Fibroblast of the aortic adventitia (primary cell): Measurements from ENCODE around the gene GXYLT2. TPM values are rescaled to one million over a fixed set of nuclear protein-coding genes. Genes with fewer than 3 reads are reported as not detected.

ENCODE experiments used
- DNase-seq: peaks from one replicate; pipeline ENCODE4 v3.0.0-alpha.2; 2010; ENCODE audit warnings: low read depth
- H3K4me3 ChIP-seq: 2 replicates; pipeline ENCODE4 v1.5.1; 2011; ENCODE audit warnings: low read depth, mild to moderate bottlenecking, control low read depth, low read length, moderate library complexity
- total RNA-seq: library from RNA; depleted of rRNA; stranded (reverse); fragments of >200 nt; gene quantifications from 2 replicates; pipeline ENCODE4 v1.2.3, GENCODE V29; 2012; ENCODE audit warnings: low replicate concordance
- TF ChIP-seq, protein P1 (sequence below): IDR thresholded peaks from 2 replicates; pipeline ENCODE4 v1.5.1; 2011; ENCODE audit warnings: mild to moderate bottlenecking, low read length, control low read depth, inconsistent platforms; ENCODE audit not compliant: insufficient read depth

Gene GXYLT2
- total RNA-seq, 1 donor = 59.7 TPM

DNA sequence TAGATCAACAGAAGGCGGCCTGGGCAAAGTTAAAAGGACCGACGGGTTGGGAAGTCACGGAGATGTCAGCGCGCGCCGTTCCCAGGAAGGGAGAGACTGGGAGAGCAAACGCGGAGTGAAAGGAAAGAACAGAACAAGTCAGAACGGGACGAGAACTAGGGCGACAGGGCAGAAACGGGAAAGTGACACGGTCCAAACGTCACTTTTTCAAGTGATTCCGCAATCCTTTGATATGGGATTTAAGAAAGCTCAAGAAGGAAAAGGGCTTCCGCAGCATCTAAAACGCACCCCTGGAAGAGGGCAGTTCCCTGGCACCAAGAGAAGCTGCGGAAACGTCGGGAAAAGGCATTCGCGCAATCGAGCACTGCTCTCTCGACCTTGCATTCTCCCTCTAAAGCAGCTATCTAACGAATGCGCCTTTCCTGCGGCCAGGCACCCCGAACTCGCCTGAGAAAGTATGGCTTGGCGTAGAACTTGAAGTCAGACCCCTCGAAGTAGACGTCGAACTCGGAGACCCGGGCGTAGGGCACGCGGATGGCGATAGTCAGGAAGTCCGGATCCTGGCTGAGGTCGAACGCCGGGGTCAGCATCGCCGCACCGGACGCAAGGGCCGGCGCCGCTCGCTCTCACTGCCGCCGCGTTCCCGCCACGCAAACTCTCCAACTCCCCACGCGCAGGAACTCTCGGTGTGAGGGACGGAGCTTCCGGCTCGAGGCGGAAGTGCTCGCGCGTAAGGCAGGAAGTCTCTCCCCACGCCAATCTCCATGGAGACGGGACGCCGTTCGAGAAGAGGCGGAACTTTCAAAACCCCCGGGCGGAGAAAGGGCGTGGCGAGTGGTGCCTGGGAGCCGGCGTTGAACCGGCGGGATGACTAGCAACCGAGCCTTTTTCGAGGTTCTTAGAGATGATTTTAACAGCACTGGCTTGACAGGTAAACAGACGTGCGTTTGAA is 39.8 kb upstream of the GXYLT2 start, which contains the start of gene SHQ1:
SHQ1 (minus strand) TSS at position 695 of the 952 bp plus-strand sequence; CDS start at position 590, 105 bp downstream.
- TF ChIP-seq, protein P1, sequence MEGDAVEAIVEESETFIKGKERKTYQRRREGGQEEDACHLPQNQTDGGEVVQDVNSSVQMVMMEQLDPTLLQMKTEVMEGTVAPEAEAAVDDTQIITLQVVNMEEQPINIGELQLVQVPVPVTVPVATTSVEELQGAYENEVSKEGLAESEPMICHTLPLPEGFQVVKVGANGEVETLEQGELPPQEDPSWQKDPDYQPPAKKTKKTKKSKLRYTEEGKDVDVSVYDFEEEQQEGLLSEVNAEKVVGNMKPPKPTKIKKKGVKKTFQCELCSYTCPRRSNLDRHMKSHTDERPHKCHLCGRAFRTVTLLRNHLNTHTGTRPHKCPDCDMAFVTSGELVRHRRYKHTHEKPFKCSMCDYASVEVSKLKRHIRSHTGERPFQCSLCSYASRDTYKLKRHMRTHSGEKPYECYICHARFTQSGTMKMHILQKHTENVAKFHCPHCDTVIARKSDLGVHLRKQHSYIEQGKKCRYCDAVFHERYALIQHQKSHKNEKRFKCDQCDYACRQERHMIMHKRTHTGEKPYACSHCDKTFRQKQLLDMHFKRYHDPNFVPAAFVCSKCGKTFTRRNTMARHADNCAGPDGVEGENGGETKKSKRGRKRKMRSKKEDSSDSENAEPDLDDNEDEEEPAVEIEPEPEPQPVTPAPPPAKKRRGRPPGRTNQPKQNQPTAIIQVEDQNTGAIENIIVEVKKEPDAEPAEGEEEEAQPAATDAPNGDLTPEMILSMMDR = no peak
- peak within 1 kb of the TSS; percentile 99 for H3K4me3 ChIP-seq

DNA sequence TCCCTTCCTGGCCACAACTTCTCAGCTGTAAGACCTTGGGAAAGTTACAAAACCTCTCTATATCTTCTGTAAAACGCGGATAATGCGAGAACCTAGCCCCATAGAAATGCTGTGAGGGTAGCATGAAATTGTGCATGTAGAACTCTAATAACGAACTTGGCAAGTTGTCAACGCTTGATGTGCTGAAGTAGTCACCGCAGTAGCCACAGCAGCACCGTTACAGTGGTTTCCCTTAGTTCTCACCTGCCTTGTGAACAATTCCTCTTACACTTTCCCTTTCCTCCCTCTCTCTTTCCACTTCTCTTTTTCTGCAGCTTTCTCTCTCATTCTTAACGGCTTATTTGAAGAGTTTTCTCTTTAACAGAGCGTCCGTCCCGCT is 39.2 kb upstream of the GXYLT2 start:
- H3K4me3 ChIP-seq = peak overlapping the region; percentile 99
- DNase-seq = peak; percentile 34
- TF ChIP-seq, protein P1 = no peak

More for the DNA sequence above, 39.8 kb upstream of the GXYLT2 start, which contains the start of gene SHQ1:
- peak; percentile 93 for DNase-seq

DNA sequence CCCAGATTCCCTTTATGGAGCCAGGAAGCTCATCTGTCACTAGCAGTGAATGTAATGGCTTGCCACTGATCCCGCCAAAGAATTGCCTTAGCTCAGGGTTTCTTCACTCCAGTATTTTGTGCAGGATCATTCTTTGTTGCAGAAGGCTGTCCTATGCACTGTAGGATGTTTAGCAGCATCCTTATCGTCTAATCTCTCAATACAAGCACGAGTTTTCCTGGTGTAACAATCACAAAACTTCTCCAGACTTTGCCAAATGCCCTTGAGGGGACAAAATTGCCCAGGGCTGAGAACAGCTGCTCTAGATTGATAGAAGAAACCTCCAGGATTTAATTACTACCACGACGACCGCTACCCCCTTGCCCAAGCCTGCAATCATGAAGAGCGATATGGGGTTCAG is 32.8 kb upstream of the GXYLT2 start:
- H3K4me3 ChIP-seq = no peak overlapping the region
- TF ChIP-seq, protein P1 = no peak
- DNase-seq = no peak

DNA sequence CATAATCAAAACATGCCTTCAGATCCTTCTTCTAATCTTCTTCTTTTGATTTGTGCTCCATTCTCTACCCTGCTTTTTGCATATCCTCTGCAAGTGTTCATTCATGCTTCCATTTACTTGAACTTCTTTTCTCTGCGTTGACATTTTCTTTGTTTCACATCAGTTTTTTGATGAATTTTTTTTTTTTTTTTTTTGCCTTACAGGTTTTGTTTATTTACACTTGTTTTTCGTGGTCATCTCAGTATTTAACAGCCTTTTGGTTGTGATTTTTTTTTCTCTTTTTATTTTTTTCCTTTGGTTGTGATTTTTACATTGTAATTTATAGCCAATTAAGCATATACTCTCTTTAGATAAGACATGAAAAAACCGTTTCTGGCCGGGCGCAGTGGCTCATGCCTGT is 27.8 kb upstream of the GXYLT2 start:
- DNase-seq = no peak
- no peak overlapping the region for H3K4me3 ChIP-seq
- TF ChIP-seq, protein P1 = no peak

DNA sequence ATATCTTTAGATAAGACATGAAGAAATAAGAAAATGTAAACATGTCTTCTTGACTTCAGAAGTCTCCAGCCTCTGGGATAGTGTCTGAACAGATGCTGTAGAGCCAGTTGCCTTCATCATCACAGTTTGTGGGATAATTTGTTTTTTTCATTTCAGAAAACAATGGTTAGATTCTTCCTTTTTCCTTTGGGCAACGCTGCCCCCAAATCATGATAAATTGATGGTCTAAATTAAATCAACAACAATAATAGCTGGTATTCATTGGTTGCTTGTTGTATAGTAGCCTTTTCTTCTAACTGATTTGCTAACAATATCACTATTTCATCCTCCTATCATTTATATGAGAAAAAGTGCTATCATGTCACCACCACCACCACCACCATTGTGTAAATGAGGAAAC is 27.0 kb upstream of the GXYLT2 start:
- DNase-seq = no peak
- TF ChIP-seq, protein P1 = no peak
- no peak overlapping the region for H3K4me3 ChIP-seq

DNA sequence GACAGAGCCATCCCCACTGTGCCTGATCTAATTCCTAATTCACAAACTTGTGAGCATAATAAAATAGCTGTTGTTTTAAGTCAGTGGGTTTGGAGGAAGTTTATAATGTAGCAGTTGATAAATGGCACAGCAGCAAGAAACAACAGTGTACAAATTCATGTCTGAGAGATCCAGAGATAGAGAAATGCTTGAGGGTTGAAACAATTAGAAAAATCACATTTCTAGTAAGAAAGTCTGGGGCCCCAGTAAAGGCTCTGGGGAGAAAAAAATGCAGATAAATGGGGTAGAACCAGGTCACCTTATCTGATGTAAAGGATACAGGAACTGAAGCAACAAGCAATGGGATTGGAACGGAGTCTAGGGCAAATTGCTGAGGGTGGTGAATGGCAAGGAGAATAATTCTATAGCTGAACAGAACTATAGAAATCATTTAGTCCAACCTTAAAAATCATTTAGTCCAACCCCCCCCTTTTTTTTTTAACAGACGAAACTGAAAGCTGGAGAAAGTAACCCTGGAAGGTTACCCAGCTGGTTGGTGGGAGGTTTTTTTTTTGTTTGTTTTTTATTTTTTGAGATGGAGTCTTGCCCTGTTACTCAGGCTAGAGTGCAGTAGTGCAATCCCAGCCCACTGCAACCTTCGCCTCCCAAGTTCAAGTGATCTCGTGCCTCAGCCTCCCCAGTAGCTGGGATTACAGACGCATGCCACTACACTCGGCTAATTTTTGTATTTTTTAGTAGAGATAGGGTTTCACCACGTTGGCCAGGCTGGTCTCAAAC is 25.3 kb upstream of the GXYLT2 start:
- no peak overlapping the region for H3K4me3 ChIP-seq
- TF ChIP-seq, protein P1 = no peak
- DNase-seq = peak; percentile 9
